HEK293 (cell line): ENCODE measurements around the gene PUS7.

Source experiments
- CTCF ChIP-seq: fragments of 450-650 bp; formaldehyde crosslinking; IDR thresholded peaks from 2 replicates; pipeline ENCODE4 v1.5.1; 2016; ENCODE audit warnings: missing biosample characterization, missing genetic modification characterization
- FEZF1 ChIP-seq: fragments of 450-650 bp; formaldehyde crosslinking; IDR thresholded peaks from 2 replicates; pipeline ENCODE4 v1.5.1; 2016; ENCODE audit warnings: missing biosample characterization, missing genetic modification characterization
- GLI2 ChIP-seq: fragments of 450-650 bp; formaldehyde crosslinking; IDR thresholded peaks from 2 replicates; pipeline ENCODE4; 2017; ENCODE audit warnings: missing biosample characterization, missing genetic modification characterization, low read depth, borderline replicate concordance
- HOXD13 ChIP-seq: sonication (generic); formaldehyde crosslinking; IDR thresholded peaks from 2 replicates; pipeline ENCODE4 v1.8.0; 2022; ENCODE audit warnings: missing genetic modification reagents, borderline replicate concordance
- SP7 ChIP-seq: fragments of 450-650 bp; formaldehyde crosslinking; IDR thresholded peaks from 2 replicates; pipeline ENCODE4 v1.5.1; 2016; ENCODE audit warnings: missing biosample characterization, missing genetic modification characterization
- TCF7L2 ChIP-seq: IDR thresholded peaks from 2 replicates; pipeline ENCODE4 v1.6.1; 2011; ENCODE audit warnings: low read depth, mild to moderate bottlenecking, inconsistent platforms, low read length, moderate library complexity, borderline replicate concordance
- YY1 ChIP-seq: fragments of 450-650 bp; formaldehyde crosslinking; IDR thresholded peaks from 2 replicates; pipeline ENCODE4 v1.5.1; 2018; ENCODE audit warnings: missing biosample characterization, missing genetic modification characterization
- ZBTB1 ChIP-seq: fragments of 450-650 bp; formaldehyde crosslinking; IDR thresholded peaks from 2 replicates; pipeline ENCODE4 v1.5.1; 2016; ENCODE audit warnings: missing biosample characterization, missing genetic modification characterization
- ZBTB26 ChIP-seq: fragments of 450-650 bp; formaldehyde crosslinking; optimal IDR thresholded peaks from 2 replicates; pipeline ENCODE3; 2016; ENCODE audit warnings: missing biosample characterization, mild to moderate bottlenecking, missing genetic modification characterization
- ZFP41 ChIP-seq: fragments of 450-650 bp; formaldehyde crosslinking; IDR thresholded peaks from 2 replicates; pipeline ENCODE4 v1.5.1; 2016; ENCODE audit warnings: missing biosample characterization, missing genetic modification characterization, borderline replicate concordance
- ZNF37A ChIP-seq: fragments of 450-650 bp; IDR thresholded peaks from 2 replicates; pipeline ENCODE4 v1.5.1; 2018; ENCODE audit warnings: missing biosample characterization, missing genetic modification characterization
- ZNF561 ChIP-seq: fragments of 450-650 bp; IDR thresholded peaks from 2 replicates; pipeline ENCODE4 v1.5.1; 2018; ENCODE audit warnings: missing biosample characterization, missing genetic modification characterization, borderline replicate concordance
- ZSCAN16 ChIP-seq: fragments of 450-650 bp; formaldehyde crosslinking; IDR thresholded peaks from 2 replicates; pipeline ENCODE4 v1.5.1; 2016; ENCODE audit warnings: missing biosample characterization, missing genetic modification characterization

GRCh38 chr7:105452085-105452484 is 70.0 kb downstream of the PUS7 start:
- TF ChIP-seq CTCF (tag by site-specific recombination) (no peak), HOXD13 (no peak), ZNF37A (tag by site-specific recombination) (no peak), YY1 (tag by site-specific recombination) (no peak), TCF7L2 (no peak), ZSCAN16 (no peak), ZBTB1 (tag by site-specific recombination) (no peak), SP7 (tag by site-specific recombination) (no peak), FEZF1 (tag by site-specific recombination) (no peak), ZFP41 (tag by site-specific recombination) (no peak), ZNF561 (no peak), GLI2 (tag by site-specific recombination) (no peak), ZBTB26 (tag by site-specific recombination) (no peak)
